NCI-H82 treated with DMSO at 0.1 percent for 48 hours (cell line): ENCODE data around the gene IRF2BP2.
"Not testable (repeated sequence)": the region's sequence is repeated elsewhere in the genome, so short reads cannot be mapped to it uniquely, and the experiment has no call there.

Experiments used
- DNase-seq: peaks from one replicate; lab custom pipeline; 2025; ENCODE audit not compliant: unreplicated experiment; lab: John Stamatoyannopoulos, UW

IRF2BP2 gene

DNA sequence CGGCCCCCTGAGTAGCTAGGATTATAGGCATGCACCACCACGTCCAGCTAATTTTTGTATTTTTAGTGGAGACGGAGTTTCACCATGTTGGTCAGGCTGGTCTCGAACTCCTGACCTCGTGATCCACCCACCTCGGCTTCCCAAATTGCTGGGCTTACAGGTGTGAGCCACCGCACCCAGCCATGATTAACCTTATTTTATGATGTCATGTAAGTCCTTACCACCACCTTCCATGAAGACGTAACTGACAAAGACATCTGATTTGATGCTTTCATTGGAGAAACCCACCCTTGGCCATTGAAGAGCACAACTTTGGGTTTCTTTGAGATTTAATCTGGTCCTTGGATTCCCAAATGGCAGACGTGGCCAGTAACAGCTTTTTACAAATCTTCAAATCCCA lies 24.9 kb upstream of the IRF2BP2 start:
- DNase-seq = not testable (repeated sequence)

DNA sequence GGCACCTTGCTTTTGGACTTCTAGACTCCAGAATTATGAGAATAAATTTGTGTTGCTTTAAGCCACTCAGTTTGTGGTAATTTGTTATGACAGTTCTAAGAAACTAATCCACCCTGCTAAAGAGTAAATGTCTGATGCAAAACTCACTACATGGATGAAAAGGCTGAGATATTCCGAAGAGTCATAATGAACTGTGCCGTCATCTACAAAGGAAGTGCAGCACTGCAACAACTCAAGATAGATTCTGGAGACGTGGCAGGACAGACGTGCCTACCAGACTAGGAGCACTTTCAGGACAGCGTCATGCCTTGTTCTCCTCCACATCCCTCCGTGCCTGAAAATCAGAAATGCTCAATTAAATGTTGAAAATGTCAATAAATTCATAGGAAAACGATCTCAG lies 24.4 kb upstream of the IRF2BP2 start:
- no peak for DNase-seq

- DNase-seq = no peak
Measured at GRCh38 chr1:234633246-234634003, 23.4 kb upstream of the IRF2BP2 start.

DNA sequence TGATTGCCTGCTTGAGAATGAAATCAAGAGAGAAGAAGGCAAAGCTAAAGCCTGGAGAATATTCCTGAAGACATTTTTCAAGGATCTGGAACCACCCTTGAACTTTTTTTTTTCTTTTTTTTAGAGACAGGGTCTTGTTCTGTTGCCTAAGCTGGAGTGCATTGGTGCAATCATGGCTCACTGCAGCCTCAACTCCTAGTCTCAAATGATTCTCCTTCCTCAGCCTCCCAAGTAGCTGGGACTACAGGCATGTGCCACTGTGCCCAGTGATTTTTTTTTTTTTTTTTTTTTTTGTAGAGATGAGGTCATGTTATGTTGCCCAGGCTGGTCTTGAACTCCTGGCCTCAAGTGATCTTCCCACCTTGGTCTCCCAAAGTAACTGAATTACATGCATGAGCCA lies 22.2 kb upstream of the IRF2BP2 start:
- DNase-seq = no peak

DNA sequence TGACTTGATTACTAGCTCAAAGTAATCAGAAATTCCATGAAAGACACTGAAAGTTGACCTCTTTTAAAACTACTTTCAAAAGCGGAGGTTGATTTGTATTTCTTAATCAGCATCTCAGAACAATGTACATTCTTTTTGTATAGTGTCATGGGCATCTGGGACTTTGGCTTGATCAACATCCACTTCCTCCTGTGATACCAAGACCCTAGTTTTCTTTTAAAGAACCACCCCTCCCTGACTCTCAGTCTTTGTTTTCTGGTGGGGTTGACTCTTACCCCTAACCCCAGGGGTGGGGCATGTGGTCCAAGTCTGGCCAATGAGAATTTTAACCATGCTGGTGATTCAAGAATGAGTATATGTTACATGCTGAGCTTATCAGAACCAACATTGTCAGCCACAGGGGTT lies 21.7 kb upstream of the IRF2BP2 start:
- DNase-seq = no peak

DNA sequence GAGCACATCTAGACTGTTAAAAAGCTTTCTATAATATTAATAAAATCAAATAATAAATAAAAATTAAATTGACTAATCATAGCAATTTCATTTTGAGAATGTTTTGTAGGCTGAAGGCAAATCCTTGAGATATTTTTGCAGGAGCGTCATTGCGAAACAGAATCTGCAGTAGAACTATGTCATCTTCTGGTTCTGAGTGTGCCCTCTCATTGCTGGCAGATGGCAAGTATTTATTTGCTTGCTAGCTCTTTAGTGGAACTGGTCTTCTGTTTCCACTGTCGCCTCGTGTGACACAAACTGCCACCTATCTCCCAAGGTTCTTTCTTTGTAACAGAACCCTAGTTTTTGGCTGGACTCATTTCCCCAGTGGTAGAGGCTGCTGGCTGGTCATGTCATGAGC lies 19.0 kb upstream of the IRF2BP2 start:
- DNase-seq = no peak

DNA sequence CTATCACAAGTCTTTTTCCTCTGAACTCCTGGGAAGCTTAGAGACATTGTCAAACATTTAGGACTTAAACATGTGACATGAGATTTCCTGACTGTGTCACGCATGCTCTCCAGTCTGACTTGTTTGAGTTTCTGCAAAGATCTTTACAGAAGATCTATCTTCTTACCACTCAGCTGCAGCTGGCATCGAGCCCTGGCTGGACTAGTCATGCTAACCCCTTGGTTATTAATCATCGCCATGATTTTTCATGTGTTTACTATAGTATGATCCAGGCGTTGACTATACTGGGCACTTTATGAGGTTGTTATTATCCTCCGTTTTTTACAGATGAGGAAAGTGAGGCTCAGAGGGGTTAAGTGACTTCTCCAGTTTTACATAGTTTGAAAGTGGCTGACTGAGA lies 18.1 kb upstream of the IRF2BP2 start:
- DNase-seq = no peak

GRCh38 chr1:234627009-234627950 lies 17.3 kb upstream of the IRF2BP2 start:
- no peak for DNase-seq

DNA sequence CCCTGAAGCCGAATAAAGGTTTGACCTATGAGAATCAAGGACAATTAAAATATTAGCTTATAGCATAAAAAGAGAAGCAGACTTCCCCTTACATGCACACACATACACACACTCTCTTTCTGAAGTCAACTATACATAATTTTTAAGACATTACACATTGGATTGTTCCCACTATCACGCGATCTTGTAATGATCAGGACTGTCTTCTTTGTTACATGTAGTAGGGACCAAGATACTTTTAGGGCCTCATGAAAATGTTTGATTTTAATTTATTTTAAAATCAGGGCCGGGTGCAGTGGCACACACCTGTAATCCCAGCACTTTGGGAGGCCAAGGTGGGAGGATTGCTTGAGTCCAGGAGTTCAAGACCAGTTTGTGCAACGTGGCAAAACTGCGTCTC lies 16.4 kb upstream of the IRF2BP2 start:
- DNase-seq = no peak

GRCh38 chr1:234624724-234625117 lies 14.7 kb upstream of the IRF2BP2 start:
- DNase-seq = no peak

GRCh38 chr1:234621657-234622335 lies 11.8 kb upstream of the IRF2BP2 start:
- peak; percentile 100 for DNase-seq

DNA sequence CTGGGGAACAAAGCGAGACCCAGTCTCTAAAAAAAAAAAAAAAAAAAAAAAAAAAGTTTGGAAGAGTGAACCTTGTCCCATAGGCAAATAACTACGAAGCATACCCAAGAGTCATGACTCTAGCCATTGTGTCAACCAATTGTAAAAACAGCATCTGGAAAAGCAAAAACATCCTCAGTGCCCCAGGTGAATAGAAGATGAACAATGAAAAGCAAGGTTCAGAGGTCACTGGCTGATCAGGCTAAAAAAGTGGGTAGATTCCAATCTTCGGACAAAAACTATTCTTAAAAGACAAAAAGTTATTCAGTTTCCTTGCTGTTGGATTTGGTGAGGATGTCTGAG lies 11.1 kb upstream of the IRF2BP2 start:
- no peak for DNase-seq

- DNase-seq = peak; percentile 66
Measured at GRCh38 chr1:234620272-234621126, 10.5 kb upstream of the IRF2BP2 start.

GRCh38 chr1:234619794-234620247 lies 9.8 kb upstream of the IRF2BP2 start:
- DNase-seq = peak; percentile 94

- DNase-seq = no peak
Measured at GRCh38 chr1:234619071-234619480, 9.1 kb upstream of the IRF2BP2 start.

GRCh38 chr1:234618737-234619049 lies 8.7 kb upstream of the IRF2BP2 start:
- DNase-seq = no peak

- no peak for DNase-seq
Measured at GRCh38 chr1:234617986-234618736, 8.2 kb upstream of the IRF2BP2 start.

DNA sequence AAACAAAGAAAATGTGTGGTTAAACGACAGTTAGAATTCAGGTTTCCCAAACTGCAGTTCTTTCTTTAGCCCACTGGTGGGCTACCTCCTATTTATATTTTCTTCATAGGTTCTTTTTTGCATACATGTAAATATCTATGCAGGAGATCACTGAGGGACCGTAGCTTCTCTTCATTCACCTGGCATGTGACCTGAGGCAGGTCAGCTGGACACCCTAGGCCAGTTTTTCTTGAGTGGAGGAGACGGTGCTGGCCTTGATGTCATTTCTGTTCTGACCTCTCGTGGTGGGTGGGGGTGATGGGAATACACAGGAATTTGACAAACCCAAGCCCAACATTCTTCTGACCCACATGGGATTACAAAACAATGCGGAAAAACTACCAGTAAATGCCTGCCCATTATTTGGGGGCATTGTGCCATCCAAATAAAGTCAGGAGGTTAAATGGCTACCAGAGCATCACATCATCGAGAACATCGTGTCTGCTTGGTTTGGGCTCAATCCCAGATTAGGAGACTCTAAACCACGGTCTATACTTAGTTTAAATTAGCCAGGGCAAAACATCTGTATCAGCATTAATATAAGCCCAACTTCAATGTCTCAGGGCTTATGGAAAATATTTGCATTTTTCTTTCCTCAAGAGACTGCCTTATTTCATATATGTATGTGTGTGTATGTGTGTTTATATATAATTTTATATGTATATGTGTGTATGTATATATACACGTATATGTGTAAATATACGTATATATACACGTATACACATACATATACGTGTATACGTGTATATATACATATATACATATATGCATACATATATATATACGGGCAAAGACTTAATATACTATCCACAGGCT lies 7.4 kb upstream of the IRF2BP2 start:
- no peak for DNase-seq

DNA sequence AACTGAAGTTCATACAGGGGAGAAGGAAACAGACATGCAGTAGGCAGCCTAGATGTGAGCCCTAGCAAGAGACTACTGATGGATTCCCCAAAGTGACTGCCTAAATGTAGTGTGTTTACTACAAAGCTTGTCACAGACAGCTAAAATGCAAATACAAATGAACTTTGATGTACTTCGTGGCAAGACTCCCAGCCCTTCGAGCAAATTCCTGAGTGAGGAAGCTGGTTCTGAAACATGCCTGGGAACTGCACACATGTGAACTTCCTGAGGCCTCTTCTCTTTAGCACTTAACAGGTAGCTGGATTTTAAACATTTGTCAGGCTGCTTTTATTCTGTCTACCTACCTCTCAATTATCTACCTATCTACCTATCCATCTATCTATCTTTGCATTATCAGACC lies 6.7 kb upstream of the IRF2BP2 start:
- no peak for DNase-seq
